Measurements from ENCODE around the gene PDGFD.

Gene PDGFD

GRCh38 chr11:103906291-103906867 lies 257.6 kb downstream of the PDGFD start:
- DNase-seq = no peak

- no peak for DNase-seq
Observed at GRCh38 chr11:103904324-103904667, 259.7 kb downstream of the PDGFD start.

GRCh38 chr11:103903621-103904323 lies 260.2 kb downstream of the PDGFD start:
- DNase-seq = no peak

GRCh38 chr11:103902994-103903393 lies 261.0 kb downstream of the PDGFD start:
- no peak for DNase-seq

- DNase-seq = no peak
Observed at GRCh38 chr11:103901656-103902055, 262.3 kb downstream of the PDGFD start.

GRCh38 chr11:103898577-103899336 lies 265.2 kb downstream of the PDGFD start:
- DNase-seq = no peak

GRCh38 chr11:103898065-103898464 lies 265.9 kb downstream of the PDGFD start:
- no peak for DNase-seq

GRCh38 chr11:103897160-103897936 lies 266.6 kb downstream of the PDGFD start:
- DNase-seq = no peak

GRCh38 chr11:103895106-103895505 lies 268.8 kb downstream of the PDGFD start:
- DNase-seq = no peak

- DNase-seq = no peak
Observed at GRCh38 chr11:103894673-103895072, 269.3 kb downstream of the PDGFD start.

- DNase-seq = no peak
Observed at GRCh38 chr11:103894034-103894433, 269.9 kb downstream of the PDGFD start.

GRCh38 chr11:103893371-103893770 lies 270.6 kb downstream of the PDGFD start:
- no peak for DNase-seq

- DNase-seq = no peak
Observed at GRCh38 chr11:103892603-103893002, 271.3 kb downstream of the PDGFD start.

GRCh38 chr11:103890654-103891053 lies 273.3 kb downstream of the PDGFD start:
- DNase-seq = no peak

- no peak for DNase-seq
Observed at GRCh38 chr11:103889679-103890078, 274.3 kb downstream of the PDGFD start.

- DNase-seq = no peak
Observed at GRCh38 chr11:103888541-103888951, 275.4 kb downstream of the PDGFD start.

- peak in 1 of 2 experiments; percentile 12 for DNase-seq
Observed at GRCh38 chr11:103887001-103887658, 276.8 kb downstream of the PDGFD start.

- no peak for DNase-seq
Observed at GRCh38 chr11:103883856-103884255, 280.1 kb downstream of the PDGFD start.

GRCh38 chr11:103883291-103883690 lies 280.7 kb downstream of the PDGFD start:
- no peak for DNase-seq

- DNase-seq = no peak
Observed at GRCh38 chr11:103881584-103881983, 282.4 kb downstream of the PDGFD start.

GRCh38 chr11:103880968-103881367 lies 283.0 kb downstream of the PDGFD start:
- DNase-seq = no peak

GRCh38 chr11:103878646-103879045 lies 285.3 kb downstream of the PDGFD start:
- DNase-seq = no peak

GRCh38 chr11:103877221-103877620 lies 286.7 kb downstream of the PDGFD start:
- no peak for DNase-seq
